HEK293 (cell line): ENCODE measurements around the gene UBA52.
A peak's percentile ranks its signal among the peaks of the same experiment; 100 is the strongest.

Source experiments
- CTCF ChIA-PET: fragments of 350-600 bp; formaldehyde crosslinking; extraction: SDS; loops from one replicate; lab custom pipeline; 2021; ENCODE audit warnings: antibody characterized with exemption; lab: Yijun Ruan, JAX
- POLR2A ChIA-PET: fragments of 300-600 bp; formaldehyde crosslinking; extraction: SDS; loops from one replicate; lab custom pipeline; 2020; ENCODE audit warnings: antibody characterized with exemption, inconsistent platforms; lab: Yijun Ruan, JAX
- H3K27ac ChIP-seq: fragments of 200-500 bp; sonication (Bioruptor generic); 2 replicates; pipeline ENCODE4 v1.5.1; 2014; ENCODE audit warnings: low read depth, low read length, control low read depth, inconsistent platforms; ENCODE audit errors: extremely low read depth
- H3K36me3 ChIP-seq, 2 experiments: fragments of 200-500 bp in 1 of 2; sonication (Bioruptor generic) in 1 of 2; 1 replicate in 1 of 2; 2 replicates in 1 of 2; pipeline ENCODE4 v1.5.1; 2014 to 2017; ENCODE audit warnings: inconsistent platforms in 2 of 2, low read length in 2 of 2; ENCODE audit not compliant: control insufficient read depth in 2 of 2, insufficient read depth in 1 of 2
- H3K4me1 ChIP-seq: fragments of 200-500 bp; sonication (Bioruptor generic); 2 replicates; pipeline ENCODE4 v1.5.1; 2014; ENCODE audit warnings: mild to moderate bottlenecking, low read length, inconsistent platforms; ENCODE audit not compliant: control insufficient read depth, insufficient read depth
- H3K4me3 ChIP-seq: 2 replicates; pipeline ENCODE4 v1.5.1; 2011; ENCODE audit warnings: low read depth, mild to moderate bottlenecking, control low read depth, low read length, moderate library complexity
- H3K9me3 ChIP-seq: fragments of 200-500 bp; sonication (Bioruptor generic); 2 replicates; pipeline ENCODE4 v1.5.1; 2014; ENCODE audit warnings: low read depth, low read length, inconsistent platforms; ENCODE audit not compliant: control insufficient read depth, insufficient read depth
- BCL6B ChIP-seq: fragments of 450-650 bp; formaldehyde crosslinking; IDR thresholded peaks from 2 replicates; pipeline ENCODE4 v1.5.1; 2017; ENCODE audit warnings: missing biosample characterization, missing genetic modification characterization
- CTCF ChIP-seq: fragments of 450-650 bp; formaldehyde crosslinking; IDR thresholded peaks from 2 replicates; pipeline ENCODE4 v1.5.1; 2016; ENCODE audit warnings: missing biosample characterization, missing genetic modification characterization
- HOXD13 ChIP-seq: sonication (generic); formaldehyde crosslinking; IDR thresholded peaks from 2 replicates; pipeline ENCODE4 v1.8.0; 2022; ENCODE audit warnings: missing genetic modification reagents, borderline replicate concordance
- KLF16 ChIP-seq: fragments of 450-650 bp; formaldehyde crosslinking; IDR thresholded peaks from 2 replicates; pipeline ENCODE4 v1.5.1; 2017; ENCODE audit warnings: missing biosample characterization, missing genetic modification characterization
- PATZ1 ChIP-seq: fragments of 450-650 bp; formaldehyde crosslinking; IDR thresholded peaks from 2 replicates; pipeline ENCODE4 v1.5.1; 2016; ENCODE audit warnings: missing biosample characterization, missing genetic modification characterization
- PRDM10 ChIP-seq: fragments of 450-650 bp; formaldehyde crosslinking; IDR thresholded peaks from 2 replicates; pipeline ENCODE4 v1.5.1; 2016; ENCODE audit warnings: missing biosample characterization, missing genetic modification characterization
- SP7 ChIP-seq: fragments of 450-650 bp; formaldehyde crosslinking; IDR thresholded peaks from 2 replicates; pipeline ENCODE4 v1.5.1; 2016; ENCODE audit warnings: missing biosample characterization, missing genetic modification characterization
- TRIM28 ChIP-seq: IDR thresholded peaks from 2 replicates; pipeline ENCODE4 v1.6.1; 2011; ENCODE audit warnings: low read length, control low read depth, borderline replicate concordance
- YY1 ChIP-seq: fragments of 450-650 bp; formaldehyde crosslinking; IDR thresholded peaks from 2 replicates; pipeline ENCODE4 v1.5.1; 2018; ENCODE audit warnings: missing biosample characterization, missing genetic modification characterization
- YY2 ChIP-seq: fragments of 450-650 bp; formaldehyde crosslinking; IDR thresholded peaks from 2 replicates; pipeline ENCODE4 v1.5.1; 2016; ENCODE audit warnings: missing biosample characterization, missing genetic modification characterization
- ZNF121 ChIP-seq: fragments of 450-650 bp; formaldehyde crosslinking; IDR thresholded peaks from 2 replicates; pipeline ENCODE4 v1.5.1; 2016; ENCODE audit warnings: missing biosample characterization, missing genetic modification characterization
- ZNF146 ChIP-seq: fragments of 450-650 bp; formaldehyde crosslinking; IDR thresholded peaks from 2 replicates; pipeline ENCODE4 v1.5.1; 2016; ENCODE audit warnings: missing biosample characterization, missing genetic modification characterization
- ZNF221 ChIP-seq: fragments of 450-650 bp; formaldehyde crosslinking; IDR thresholded peaks from 2 replicates; pipeline ENCODE4 v1.5.1; 2017; ENCODE audit warnings: missing biosample characterization, missing genetic modification characterization, borderline replicate concordance
- ZNF223 ChIP-seq: fragments of 450-650 bp; formaldehyde crosslinking; IDR thresholded peaks from 2 replicates; pipeline ENCODE4 v1.5.1; 2016; ENCODE audit warnings: missing biosample characterization, missing genetic modification characterization
- ZNF266 ChIP-seq: fragments of 450-650 bp; formaldehyde crosslinking; IDR thresholded peaks from 2 replicates; pipeline ENCODE4 v1.5.1; 2016; ENCODE audit warnings: missing biosample characterization, missing genetic modification characterization, low read depth
- ZNF501 ChIP-seq: fragments of 450-650 bp; formaldehyde crosslinking; IDR thresholded peaks from 2 replicates; pipeline ENCODE4 v1.5.1; 2016; ENCODE audit warnings: missing biosample characterization, missing genetic modification characterization
- ZNF549 ChIP-seq: fragments of 450-650 bp; IDR thresholded peaks from 2 replicates; pipeline ENCODE4 v1.5.1; 2018; ENCODE audit warnings: missing biosample characterization, missing genetic modification characterization, mild to moderate bottlenecking, inconsistent platforms, moderate library complexity
- ZNF580 ChIP-seq: fragments of 450-650 bp; formaldehyde crosslinking; IDR thresholded peaks from 2 replicates; pipeline ENCODE4 v1.5.1; 2016; ENCODE audit warnings: missing biosample characterization, missing genetic modification characterization
- ZNF623 ChIP-seq: fragments of 450-650 bp; formaldehyde crosslinking; IDR thresholded peaks from 2 replicates; pipeline ENCODE4 v1.5.1; 2016; ENCODE audit warnings: missing biosample characterization, missing genetic modification characterization
- ZNF664 ChIP-seq: fragments of 450-650 bp; formaldehyde crosslinking; IDR thresholded peaks from 2 replicates; pipeline ENCODE4 v1.5.1; 2016; ENCODE audit warnings: missing biosample characterization, missing genetic modification characterization
- ZNF76 ChIP-seq: fragments of 450-650 bp; formaldehyde crosslinking; IDR thresholded peaks from 2 replicates; pipeline ENCODE4; 2016; ENCODE audit warnings: low read depth, missing biosample characterization, missing genetic modification characterization, borderline replicate concordance
- ZNF768 ChIP-seq: fragments of 450-650 bp; formaldehyde crosslinking; IDR thresholded peaks from 2 replicates; pipeline ENCODE4 v1.5.1; 2018; ENCODE audit warnings: missing biosample characterization, mild to moderate bottlenecking, missing genetic modification characterization
- ZNF776 ChIP-seq: fragments of 450-650 bp; formaldehyde crosslinking; IDR thresholded peaks from 2 replicates; pipeline ENCODE4 v1.5.0; 2017; ENCODE audit warnings: missing biosample characterization, missing genetic modification characterization, borderline replicate concordance
- ZNF785 ChIP-seq: fragments of 450-650 bp; formaldehyde crosslinking; IDR thresholded peaks from 2 replicates; pipeline ENCODE4 v1.5.1; 2016; ENCODE audit warnings: missing biosample characterization, missing genetic modification characterization
- ZSCAN30 ChIP-seq: fragments of 450-650 bp; IDR thresholded peaks from 2 replicates; pipeline ENCODE4 v1.5.1; 2018; ENCODE audit warnings: missing biosample characterization, mild to moderate bottlenecking, missing genetic modification characterization, moderate library complexity
- ZSCAN5A ChIP-seq: fragments of 450-650 bp; formaldehyde crosslinking; IDR thresholded peaks from 2 replicates; pipeline ENCODE4 v1.5.1; 2016; ENCODE audit warnings: missing biosample characterization, missing genetic modification characterization

The UBA52 gene

GRCh38 chr19:18522862-18523440 lies 48.7 kb upstream of the UBA52 start (continued):
- TF ChIP-seq PRDM10 (tag by site-specific recombination) (peak; percentile 6; the same call in 1 of the 2 replicates), ZNF121 (tag by site-specific recombination) (peak; percentile 100), ZNF580 (tag by site-specific recombination) (peak; percentile 96; the same call in 1 of the 2 replicates), YY2 (peak; percentile 60), KLF16 (tag by site-specific recombination) (0 out of 2 replicates have a peak, but pooled peaks have one; percentile 4), ZNF501 (tag by site-specific recombination) (0 out of 2 replicates have a peak, but pooled peaks have one; percentile 1), YY1 (tag by site-specific recombination) (peak; percentile 74; the same call in 1 of the 2 replicates), ZNF664 (tag by site-specific recombination) (0 out of 2 replicates have a peak, but pooled peaks have one; percentile 15), CTCF (peak; percentile 66; the same call in 1 of the 2 replicates), ZNF76 (tag by site-specific recombination) (0 out of 2 replicates have a peak, but pooled peaks have one; percentile 6), ZNF785 (tag by site-specific recombination) (0 out of 2 replicates have a peak, but pooled peaks have one; percentile 51)

- no peaks in the 10 kb centered on the region for H3K9me3 ChIP-seq
- H3K4me1 ChIP-seq: no peaks in the 10 kb centered on the region
- H3K36me3 ChIP-seq: no peaks in the 10 kb centered on the region
- ChIA-PET POLR2A (no interaction called here), CTCF (interaction anchor here (0.6 to 1.2 kb wide), 2 partner anchors 22 to 62 kb away, joined by 3 read pairs; no protein-coding TSS in a partner anchor)
- no peak overlapping the region for H3K27ac ChIP-seq
- no peak overlapping the region for H3K4me3 ChIP-seq
- no peak for TF ChIP-seq ZNF266 (tag by site-specific recombination)
- TF ChIP-seq ZNF223 (tag by site-specific recombination): no peak
- TF ChIP-seq ZNF776 (tag by site-specific recombination): no peak
- no peak for TF ChIP-seq ZSCAN30
- TF ChIP-seq HOXD13 (CRISPR knock-in tag): no peak
- no peak for TF ChIP-seq ZNF623 (tag by site-specific recombination)
- TF ChIP-seq ZNF768 (tag by site-specific recombination): no peak
- TF ChIP-seq ZNF549 (tag by site-specific recombination): no peak
- no peak for TF ChIP-seq ZSCAN5A
- no peak for TF ChIP-seq TRIM28
- TF ChIP-seq BCL6B (tag by site-specific recombination): no peak
- no peak for TF ChIP-seq ZNF146 (tag by site-specific recombination)
- no peak for TF ChIP-seq SP7 (tag by site-specific recombination)
- TF ChIP-seq PATZ1 (tag by site-specific recombination): no peak
- TF ChIP-seq ZNF221 (tag by site-specific recombination): no peak
Measured at GRCh38 chr19:18523841-18524240, 47.8 kb upstream of the UBA52 start.
